Ureter (tissue), 1 donor: ENCODE data around the gene CXCL14. TPM values are rescaled to one million over a fixed set of nuclear protein-coding genes. Genes with fewer than 3 reads are reported as not detected.

Source experiments
- DNase-seq: peaks from one replicate; pipeline ENCODE4 v3.0.0-alpha.2; 2020; ENCODE audit warnings: low spot score
- total RNA-seq: library from RNA; stranded (reverse); gene quantifications from one replicate; pipeline ENCODE4 v1.2.4, GENCODE V29; 2023
- donor health status: DM: yes; HTN: yes; CAD: no.

Gene CXCL14
- total RNA-seq, 1 donor from 2014 or later, result 2.3 TPM

DNA sequence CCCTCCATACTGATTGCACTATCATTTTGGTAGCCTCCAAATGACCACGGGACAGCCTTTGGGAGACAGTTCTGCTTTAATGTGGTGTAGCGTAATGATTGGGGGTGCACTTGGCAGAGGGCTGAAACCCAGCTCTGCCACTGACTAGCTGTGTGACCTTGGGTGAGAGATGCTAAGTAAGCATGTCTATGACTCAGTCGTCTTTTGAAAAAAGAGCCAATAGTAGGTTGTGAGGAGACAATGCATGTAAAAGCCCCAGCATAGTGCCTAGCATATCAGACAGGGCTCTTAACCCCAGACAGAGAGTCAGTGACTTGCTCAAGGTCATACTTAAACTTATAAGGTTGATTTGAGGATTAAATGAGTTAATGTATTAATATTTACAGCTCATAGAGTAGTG, 18.0 kb upstream of the CXCL14 start:
- no peak for DNase-seq

GRCh38 chr5:135596157-135596763, 17.5 kb upstream of the CXCL14 start:
- no peak for DNase-seq

DNA sequence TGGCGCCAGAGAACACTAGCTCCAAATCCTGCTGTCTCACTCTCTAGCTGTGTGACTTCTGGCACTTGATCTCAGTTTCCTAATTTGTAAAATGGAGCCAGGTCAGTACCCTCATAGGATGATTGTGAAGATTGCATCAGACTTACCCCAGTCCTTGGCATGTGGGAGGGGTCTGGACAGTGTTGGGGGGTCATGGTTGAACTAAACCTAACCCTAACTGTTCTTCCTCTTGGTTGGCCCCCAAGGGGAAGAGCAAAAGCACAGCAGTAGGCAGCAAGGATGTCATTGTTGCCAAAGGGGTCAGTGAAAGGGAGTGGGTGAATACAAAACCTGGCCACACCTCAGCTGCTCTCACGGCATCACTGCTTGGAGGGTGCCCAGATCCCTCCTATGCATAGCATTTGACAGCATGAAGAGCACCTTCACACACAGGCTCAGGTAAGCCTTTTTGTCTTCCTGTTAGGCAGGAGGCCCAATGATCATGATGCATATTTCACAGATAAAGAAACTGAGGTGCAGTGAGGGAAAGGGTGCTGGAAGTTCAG, 15.7 kb upstream of the CXCL14 start:
- no peak for DNase-seq

DNA sequence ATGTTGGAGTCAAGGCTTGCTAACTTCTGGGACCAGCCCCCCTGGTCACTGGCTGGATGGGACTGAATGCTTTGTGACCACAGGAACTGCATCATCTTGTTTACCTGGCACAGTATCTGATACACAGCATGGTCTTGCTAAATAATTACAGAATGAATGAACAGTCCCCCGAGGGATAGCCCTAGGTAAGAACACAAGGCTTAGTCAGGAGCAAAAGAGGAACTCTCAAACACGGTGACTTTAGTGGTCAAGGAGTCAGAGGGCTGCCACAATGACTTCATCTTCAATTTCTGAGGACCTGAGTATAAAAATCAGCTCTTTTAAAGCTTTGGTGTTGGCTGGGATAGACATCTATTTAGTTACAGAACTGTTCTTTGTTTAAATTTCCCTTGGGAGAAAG, 15.1 kb upstream of the CXCL14 start:
- no peak for DNase-seq

DNA sequence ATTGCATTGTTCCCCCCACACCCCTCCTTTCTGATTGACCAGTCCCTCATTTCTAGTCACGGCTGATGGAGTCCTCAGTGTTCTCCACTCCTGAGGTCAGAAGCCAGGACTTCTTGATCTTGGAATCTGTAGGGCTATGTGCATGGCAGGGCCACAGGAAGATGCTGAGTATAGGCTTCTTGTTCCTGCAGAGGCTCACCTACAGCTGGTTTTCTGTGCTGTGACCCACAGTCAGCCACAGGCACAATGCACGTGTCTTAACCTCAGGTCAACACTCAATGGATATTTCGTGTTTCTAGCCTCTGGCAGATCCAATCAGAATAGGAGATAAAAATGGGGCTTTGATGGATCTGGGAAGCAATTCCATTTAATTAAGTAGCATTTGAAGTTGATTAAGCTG, 14.3 kb upstream of the CXCL14 start:
- DNase-seq, result no peak

DNA sequence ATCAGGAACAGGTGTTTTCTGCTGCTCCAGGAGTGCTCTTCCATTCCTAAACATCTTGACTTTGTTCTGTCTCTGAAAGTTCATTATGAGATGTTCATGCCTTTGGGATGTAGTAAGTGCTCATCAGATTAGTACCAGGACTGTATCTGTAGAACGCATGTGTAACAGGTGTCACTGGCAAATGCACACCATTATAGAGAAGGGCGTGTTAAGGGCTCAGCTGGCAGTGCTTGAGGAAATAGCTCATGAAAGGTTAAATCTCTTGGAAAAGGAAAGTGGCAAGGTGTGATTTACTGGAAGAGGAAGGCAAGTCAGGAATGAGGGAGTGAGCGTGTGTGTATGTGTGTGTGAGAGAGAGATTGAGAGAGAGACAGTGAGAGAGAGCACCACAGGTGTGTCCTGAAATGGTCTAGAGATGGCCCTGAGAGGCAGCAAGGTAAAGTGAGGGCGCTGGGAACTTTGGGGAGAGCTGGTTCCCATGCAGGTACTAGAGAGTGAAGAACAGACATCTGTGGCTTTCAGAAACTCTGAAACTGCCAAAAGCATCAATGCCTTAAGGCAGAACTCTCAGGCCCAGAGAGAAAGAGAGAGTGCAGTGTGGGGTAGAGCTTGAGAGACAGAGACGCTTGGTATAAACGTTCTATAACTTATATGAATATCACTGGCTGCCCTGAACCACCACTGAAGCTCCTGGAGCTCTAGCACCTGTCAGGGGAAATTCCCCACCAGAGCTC, 13.7 kb upstream of the CXCL14 start:
- DNase-seq, result no peak

GRCh38 chr5:135591277-135591676, 12.5 kb upstream of the CXCL14 start:
- DNase-seq, result no peak

DNA sequence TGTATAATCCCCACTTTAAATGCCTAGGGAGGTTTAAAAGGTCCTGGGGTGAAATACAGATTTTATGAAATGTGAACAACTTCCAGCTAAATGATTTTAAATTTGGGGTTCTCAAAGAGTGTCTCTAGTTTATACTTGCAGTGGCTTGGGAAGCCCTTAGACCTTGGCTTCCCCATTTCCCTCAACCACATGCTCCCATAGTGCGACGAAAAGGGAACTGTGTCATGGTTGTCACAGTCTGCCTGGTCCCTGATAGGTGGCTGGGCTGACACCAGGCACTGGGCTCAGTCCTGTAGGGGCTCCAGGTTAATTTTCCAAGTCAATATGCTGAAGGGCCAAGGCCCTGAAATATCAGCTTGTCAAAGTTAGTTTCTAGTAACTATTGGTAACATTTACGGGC, 10.4 kb upstream of the CXCL14 start:
- no peak for DNase-seq

- no peak for DNase-seq
Observed at GRCh38 chr5:135587721-135588663, 9.2 kb upstream of the CXCL14 start.

DNA sequence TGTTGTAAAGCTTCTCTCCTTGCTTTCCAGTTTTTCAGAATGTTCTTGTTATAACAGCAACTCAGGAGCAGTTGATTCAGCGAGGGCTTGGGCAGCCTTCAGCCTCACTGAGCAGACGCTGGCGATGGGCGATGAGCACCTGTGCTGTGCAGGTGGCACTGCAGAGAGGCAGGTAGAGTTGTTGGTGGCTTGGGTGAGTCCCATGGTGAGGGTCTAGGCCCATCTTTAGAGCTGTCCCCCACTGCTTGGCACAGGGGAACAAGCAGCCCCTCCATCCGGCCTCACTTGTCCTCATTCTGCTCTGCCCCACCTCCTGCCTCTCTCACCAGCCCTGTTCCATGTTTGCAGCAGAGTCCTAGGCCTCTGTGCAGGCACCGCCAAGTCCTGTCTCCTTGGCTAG, 6.1 kb upstream of the CXCL14 start:
- DNase-seq, result no peak

DNA sequence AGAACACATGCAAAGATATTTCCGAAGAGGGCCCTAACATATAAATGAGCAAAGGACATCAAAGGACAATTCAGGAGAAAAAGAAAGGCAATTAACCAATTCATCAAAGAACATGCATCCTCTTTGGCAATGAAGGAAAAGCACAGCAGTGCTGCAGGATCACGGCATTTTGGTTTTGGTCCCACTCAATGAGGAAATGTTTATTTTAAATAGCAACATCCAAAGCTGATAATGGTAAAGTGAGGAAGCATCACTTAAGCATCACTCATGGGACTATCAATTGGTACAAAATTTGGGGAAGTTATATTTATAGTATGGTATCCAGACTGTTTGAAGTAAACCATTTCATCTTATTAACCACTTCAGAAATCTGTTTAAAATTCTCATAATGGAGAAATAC, 5.5 kb upstream of the CXCL14 start:
- DNase-seq, result no peak

DNA sequence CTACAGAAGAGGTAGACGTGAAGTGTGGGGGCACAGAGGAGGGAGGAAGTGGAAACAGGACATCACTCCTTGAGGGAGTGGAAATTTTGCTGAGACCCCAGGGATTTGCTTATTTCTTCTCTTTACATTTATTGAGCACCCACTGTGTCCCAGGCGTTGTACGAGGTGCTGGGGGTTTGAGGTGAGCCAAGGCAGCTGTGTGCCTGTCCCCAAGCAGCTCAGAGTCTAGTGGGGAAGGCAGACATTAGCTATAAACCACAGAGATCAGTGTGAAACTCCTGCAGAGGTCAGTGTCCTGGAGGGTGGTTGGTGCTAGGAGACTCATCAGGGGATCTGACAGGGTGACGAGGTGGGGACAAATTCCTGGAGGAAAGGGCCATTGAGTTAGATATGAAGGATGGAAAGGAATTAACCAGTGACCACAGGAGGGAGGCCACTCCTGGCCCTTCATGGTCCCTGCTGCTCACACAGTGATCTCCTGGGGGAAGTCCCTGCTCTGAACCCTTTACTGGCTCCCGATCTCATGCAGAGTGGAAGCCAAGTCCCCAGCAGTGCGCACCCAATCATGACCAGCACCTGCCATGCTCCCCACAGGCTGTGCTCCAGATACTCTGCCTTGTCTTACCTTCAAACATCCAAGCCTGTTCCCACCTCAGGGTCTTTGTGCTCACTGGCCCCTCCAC, 3.4 kb upstream of the CXCL14 start:
- no peak for DNase-seq

DNA sequence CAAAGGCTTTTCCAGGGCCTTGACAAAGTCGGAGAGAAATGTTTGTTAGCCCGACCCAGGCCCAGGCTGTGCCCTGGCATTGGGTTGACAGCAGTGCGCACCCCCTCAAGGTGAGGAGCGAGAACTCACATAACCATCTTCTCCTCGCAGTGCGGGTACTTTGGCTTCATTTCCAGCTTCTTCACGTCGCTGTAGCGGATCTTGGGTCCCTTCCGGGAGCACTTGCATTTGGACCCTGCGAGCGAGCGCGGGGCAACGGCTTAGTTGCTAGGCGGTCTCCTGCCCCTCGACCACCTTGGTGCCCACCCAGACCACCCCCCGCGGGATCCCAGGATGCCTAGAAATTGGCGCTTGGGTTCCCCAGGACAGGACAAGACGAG, 496 bp downstream of the CXCL14 start:
- DNase-seq, result no peak

GRCh38 chr5:135577421-135577820, 1.4 kb downstream of the CXCL14 start:
- DNase-seq, result no peak

GRCh38 chr5:135576075-135576599, 2.7 kb downstream of the CXCL14 start:
- DNase-seq, result no peak

DNA sequence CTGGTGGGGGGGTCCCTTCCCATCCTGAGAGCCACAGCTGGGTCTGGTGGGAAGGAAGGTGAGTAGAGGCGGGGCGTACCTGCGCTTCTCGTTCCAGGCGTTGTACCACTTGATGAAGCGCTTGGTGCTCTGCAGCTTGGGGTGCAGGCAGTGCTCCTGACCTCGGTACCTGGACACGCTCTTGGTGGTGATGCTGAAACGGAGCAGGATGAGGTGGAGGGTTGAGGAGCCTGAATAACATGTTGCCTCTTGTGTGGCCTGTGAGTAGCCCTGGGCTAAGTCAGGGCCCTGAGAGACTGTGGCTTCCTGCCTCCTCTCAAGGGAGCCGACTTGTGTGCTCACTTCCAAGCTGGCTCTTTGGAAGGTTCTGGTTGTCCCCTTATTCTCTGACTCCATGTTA, 4.3 kb downstream of the CXCL14 start:
- no peak for DNase-seq

- no peak for DNase-seq
Observed at GRCh38 chr5:135571902-135572301, 6.9 kb downstream of the CXCL14 start.

DNA sequence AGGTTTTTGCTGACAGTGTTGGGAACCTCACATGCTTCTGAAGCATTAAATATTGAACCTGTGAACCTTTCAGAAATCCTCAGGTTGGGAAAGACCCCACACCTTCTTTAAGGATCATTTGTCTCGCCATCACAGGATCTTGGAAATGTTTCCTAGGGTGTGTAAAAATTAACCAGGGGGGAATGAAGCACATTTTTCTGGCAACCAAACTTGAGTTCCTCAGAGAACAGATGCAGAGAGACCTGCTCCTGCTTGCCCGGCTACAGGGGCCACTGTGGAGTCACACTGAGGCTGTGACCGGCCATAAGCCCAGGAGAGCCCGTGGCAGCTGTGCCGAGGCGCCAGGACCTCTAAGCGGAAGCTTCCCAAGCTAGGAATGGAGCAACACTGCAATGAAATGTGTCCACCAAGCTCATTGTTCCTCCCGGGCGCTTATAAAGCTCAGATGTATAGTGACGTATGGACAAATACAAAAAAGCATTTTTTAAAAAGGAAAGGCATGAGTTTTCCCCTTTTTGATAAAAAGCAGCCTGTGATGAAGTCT, 7.7 kb downstream of the CXCL14 start:
- DNase-seq, result no peak

DNA sequence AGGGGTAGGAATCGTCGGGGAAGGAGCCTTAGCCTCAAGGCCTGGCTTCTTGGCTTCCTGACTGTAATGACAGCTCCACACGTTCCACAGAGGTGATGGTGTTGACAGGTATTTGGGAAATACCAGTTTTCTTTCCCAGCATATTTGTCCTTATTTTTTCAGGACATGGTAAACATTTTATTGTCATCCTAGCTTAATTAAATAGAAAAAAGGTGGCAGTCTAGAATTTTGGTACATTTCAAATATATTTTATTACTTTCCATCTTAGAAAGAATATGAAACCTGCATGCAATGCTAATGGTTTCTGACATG, 8.4 kb downstream of the CXCL14 start:
- no peak for DNase-seq

DNA sequence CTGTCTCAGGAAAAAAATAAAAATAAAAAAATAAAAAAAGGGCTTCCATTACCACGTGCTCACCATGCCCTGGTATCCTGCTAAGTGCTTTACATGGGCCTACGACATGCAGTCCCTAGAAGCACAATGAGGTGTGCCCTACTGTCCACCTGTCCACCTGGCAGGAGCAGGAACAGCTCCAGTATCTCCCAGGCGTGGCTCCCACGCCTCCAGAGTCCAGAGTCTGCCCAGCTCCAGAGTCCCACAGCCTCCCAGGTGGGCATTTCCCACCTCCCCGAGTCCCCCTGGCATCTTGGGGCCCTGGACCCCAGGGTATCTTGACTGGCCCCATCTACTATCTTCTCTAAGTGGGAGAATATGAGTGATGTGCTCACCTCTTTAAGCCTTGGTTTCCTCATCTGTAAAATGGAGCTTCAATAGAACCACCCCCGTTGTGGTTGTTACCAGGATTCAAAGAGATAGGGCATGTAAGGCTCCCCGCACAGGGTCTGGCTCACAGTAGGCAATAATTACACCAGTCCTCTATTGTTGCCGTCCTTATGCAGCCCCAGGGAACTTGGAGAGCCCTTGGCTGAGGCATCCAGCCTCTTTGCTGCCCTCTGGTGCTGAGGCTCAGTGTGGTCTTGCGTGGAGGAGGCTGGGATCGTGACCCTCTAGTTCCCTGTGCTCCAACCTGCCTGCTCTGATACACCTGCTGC, 8.9 kb downstream of the CXCL14 start:
- no peak for DNase-seq

DNA sequence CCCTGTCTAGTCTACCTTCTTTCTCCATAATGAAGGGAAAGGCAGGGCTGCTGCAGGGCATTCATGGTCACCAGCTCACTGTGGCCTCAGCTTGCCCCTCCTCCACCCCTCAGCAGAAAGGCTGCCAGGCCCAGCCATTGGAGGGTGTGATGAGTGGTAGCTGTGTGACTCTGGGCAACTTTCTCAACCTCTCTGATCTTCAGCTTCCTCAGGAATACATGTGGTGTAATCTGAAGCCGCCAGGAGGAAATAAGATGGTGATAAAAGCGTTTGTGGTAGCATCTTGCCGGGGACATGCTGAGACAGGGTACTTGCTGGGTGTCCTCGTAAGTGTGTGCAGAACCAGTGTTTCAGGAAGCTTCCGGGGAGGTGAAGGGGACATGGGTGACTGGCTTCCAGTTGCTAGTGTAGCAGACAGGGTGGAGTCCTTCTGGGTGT, 9.8 kb downstream of the CXCL14 start:
- DNase-seq, result peak; percentile 57
